Measurements from ENCODE around the gene UBE4B. TPM values are rescaled to one million over a fixed set of nuclear protein-coding genes. Genes with fewer than 3 reads are reported as not detected.

Gene UBE4B
- total and polyA plus RNA-seq, 2 of the 13 experiments (the other 11 are each of a cell fraction or from before 2014, with no cell fraction given): 15.2 to 24.8 TPM

DNA sequence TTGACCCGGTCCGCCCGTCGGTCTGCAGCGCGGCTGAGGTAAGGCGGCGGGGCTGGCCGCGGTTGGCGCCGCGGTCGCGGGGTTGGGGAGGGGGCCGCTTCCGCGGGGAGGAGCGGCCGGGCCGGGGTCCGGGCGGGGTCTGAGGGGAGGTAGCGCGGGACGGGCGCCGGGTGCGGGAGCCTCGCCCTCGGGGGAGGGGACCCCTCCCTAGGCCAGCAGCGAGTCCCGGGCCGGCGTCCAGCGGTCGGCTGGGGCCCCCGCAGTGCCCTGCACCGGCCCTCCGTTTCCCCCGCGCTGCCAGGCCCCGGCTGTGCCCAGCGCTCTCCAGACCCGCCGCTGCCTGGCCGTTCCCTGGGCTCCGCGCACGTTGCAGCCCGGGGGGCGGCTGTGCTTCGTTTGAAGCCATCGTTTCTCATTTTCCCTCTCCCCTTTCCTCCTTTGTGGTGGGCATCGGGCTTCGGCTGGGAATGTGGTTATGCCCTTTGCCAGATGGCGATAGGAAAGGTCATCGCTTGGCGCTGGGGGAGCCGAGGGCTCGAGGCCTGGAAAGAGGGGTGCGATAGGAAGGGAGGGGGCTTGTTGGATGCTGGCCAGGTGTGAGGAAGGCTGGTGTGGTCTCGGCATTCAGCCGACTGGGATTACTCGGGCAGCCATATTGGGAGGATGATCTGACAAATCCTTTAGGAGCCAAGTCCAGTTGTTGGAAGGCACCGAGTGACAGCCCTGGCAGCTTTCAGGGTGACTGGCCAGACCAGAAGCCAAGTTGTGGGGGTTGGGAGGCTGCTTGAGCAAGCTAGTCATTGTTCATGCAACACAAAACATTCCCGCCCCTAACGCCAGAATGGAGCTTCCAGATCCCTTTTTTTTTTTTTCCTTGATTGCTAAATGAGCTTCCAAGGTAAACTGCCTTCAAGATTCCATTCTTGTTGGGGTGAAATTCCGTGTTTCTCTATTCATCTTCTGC, 178.4 kb downstream of the UBE4B start (continued):
- TF ChIP-seq IRF2 (CRISPR knock-in tag; IDR thresholded peaks at IDR 0.05): no peak
- TF ChIP-seq MAFF (IDR thresholded peaks at IDR 0.05; ENCODE audit: low read depth, low read length): no peak
- no peak for TF ChIP-seq TFDP1 (CRISPR knock-in tag; IDR thresholded peaks at IDR 0.05; ENCODE audit: borderline replicate concordance)
- no peak for TF ChIP-seq ZNF607 (CRISPR knock-in tag; IDR thresholded peaks at IDR 0.05; ENCODE audit: borderline replicate concordance)
- no peak for TF ChIP-seq TBL1XR1 (IDR thresholded peaks at IDR 0.05; ENCODE audit: borderline replicate concordance, low read length, partially characterized antibody)
- 0 out of 2 replicates have a peak, but pooled peaks have one; percentile 29 for TF ChIP-seq ZMYM4 (CRISPR knock-in tag; IDR thresholded peaks at IDR 0.05)
- TF ChIP-seq AKAP8 (CRISPR knock-in tag; IDR thresholded peaks at IDR 0.05): no peak
- TF ChIP-seq HMG20A (CRISPR knock-in tag; IDR thresholded peaks at IDR 0.05; ENCODE audit: borderline replicate concordance): no peak
- TF ChIP-seq, protein P1, sequence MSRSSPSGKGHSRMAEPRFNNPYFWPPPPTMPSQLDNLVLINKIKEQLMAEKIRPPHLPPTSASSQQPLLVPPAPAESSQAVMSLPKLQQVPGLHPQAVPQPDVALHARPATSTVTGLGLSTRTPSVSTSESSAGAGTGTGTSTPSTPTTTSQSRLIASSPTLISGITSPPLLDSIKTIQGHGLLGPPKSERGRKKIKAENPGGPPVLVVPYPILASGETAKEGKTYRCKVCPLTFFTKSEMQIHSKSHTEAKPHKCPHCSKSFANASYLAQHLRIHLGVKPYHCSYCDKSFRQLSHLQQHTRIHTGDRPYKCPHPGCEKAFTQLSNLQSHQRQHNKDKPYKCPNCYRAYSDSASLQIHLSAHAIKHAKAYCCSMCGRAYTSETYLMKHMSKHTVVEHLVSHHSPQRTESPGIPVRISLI (CRISPR knock-in tag; IDR thresholded peaks at IDR 0.05; ENCODE audit: borderline replicate concordance): 0 out of 2 replicates have a peak, but pooled peaks have one; percentile 32
- TF ChIP-seq RNF219 (CRISPR knock-in tag; IDR thresholded peaks at IDR 0.05): no peak
- TF ChIP-seq ARID2 (CRISPR knock-in tag; IDR thresholded peaks at IDR 0.05; ENCODE audit: borderline replicate concordance): no peak
- TF ChIP-seq, protein P2, sequence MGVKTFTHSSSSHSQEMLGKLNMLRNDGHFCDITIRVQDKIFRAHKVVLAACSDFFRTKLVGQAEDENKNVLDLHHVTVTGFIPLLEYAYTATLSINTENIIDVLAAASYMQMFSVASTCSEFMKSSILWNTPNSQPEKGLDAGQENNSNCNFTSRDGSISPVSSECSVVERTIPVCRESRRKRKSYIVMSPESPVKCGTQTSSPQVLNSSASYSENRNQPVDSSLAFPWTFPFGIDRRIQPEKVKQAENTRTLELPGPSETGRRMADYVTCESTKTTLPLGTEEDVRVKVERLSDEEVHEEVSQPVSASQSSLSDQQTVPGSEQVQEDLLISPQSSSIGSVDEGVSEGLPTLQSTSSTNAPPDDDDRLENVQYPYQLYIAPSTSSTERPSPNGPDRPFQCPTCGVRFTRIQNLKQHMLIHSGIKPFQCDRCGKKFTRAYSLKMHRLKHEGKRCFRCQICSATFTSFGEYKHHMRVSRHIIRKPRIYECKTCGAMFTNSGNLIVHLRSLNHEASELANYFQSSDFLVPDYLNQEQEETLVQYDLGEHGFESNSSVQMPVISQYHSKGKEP (CRISPR knock-in tag; IDR thresholded peaks at IDR 0.05): no peak
- TF ChIP-seq ZNF747 (CRISPR knock-in tag; IDR thresholded peaks at IDR 0.05; ENCODE audit: borderline replicate concordance): no peak
- no peak for TF ChIP-seq NR2F1 (CRISPR knock-in tag; IDR thresholded peaks at IDR 0.05)
- TF ChIP-seq, protein P3, sequence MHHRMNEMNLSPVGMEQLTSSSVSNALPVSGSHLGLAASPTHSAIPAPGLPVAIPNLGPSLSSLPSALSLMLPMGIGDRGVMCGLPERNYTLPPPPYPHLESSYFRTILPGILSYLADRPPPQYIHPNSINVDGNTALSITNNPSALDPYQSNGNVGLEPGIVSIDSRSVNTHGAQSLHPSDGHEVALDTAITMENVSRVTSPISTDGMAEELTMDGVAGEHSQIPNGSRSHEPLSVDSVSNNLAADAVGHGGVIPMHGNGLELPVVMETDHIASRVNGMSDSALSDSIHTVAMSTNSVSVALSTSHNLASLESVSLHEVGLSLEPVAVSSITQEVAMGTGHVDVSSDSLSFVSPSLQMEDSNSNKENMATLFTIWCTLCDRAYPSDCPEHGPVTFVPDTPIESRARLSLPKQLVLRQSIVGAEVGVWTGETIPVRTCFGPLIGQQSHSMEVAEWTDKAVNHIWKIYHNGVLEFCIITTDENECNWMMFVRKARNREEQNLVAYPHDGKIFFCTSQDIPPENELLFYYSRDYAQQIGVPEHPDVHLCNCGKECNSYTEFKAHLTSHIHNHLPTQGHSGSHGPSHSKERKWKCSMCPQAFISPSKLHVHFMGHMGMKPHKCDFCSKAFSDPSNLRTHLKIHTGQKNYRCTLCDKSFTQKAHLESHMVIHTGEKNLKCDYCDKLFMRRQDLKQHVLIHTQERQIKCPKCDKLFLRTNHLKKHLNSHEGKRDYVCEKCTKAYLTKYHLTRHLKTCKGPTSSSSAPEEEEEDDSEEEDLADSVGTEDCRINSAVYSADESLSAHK (CRISPR knock-in tag; IDR thresholded peaks at IDR 0.05; ENCODE audit: borderline replicate concordance): no peak
- TF ChIP-seq, protein P4, sequence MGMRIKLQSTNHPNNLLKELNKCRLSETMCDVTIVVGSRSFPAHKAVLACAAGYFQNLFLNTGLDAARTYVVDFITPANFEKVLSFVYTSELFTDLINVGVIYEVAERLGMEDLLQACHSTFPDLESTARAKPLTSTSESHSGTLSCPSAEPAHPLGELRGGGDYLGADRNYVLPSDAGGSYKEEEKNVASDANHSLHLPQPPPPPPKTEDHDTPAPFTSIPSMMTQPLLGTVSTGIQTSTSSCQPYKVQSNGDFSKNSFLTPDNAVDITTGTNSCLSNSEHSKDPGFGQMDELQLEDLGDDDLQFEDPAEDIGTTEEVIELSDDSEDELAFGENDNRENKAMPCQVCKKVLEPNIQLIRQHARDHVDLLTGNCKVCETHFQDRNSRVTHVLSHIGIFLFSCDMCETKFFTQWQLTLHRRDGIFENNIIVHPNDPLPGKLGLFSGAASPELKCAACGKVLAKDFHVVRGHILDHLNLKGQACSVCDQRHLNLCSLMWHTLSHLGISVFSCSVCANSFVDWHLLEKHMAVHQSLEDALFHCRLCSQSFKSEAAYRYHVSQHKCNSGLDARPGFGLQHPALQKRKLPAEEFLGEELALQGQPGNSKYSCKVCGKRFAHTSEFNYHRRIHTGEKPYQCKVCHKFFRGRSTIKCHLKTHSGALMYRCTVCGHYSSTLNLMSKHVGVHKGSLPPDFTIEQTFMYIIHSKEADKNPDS (CRISPR knock-in tag; IDR thresholded peaks at IDR 0.05): no peak

Data from HepG2 (cell line).